Endometrial microvascular endothelial cells (primary cell): ENCODE results near the gene OSBPL2. TPM values are rescaled to one million over a fixed set of nuclear protein-coding genes. Genes with fewer than 3 reads are reported as not detected.

Experiments used
- in situ Hi-C: cut with HindIII; loops from 2 replicates; pipeline ENCODE4 v1.10.0; 2017; ENCODE audit warnings: low sequenced_read_pairs, low pct_unique_long_range_greater_than_20kb; ENCODE audit errors: inconsistent ontology term
- total RNA-seq: library from RNA; depleted of rRNA; stranded (reverse); fragments of >200 nt; gene quantifications from one replicate; pipeline ENCODE4 v1.2.3, GENCODE V29; 2015; ENCODE audit errors: inconsistent ontology term

Gene OSBPL2
- total RNA-seq, 1 donor from 2014 or later = 15.6 TPM

- in situ Hi-C loops = no loop called here
Measured at GRCh38 chr20:62219101-62219991, 19.0 kb upstream of the OSBPL2 start.

- in situ Hi-C loops = no loop called here
Measured at GRCh38 chr20:62219992-62220665, 18.2 kb upstream of the OSBPL2 start, which contains the start of gene HRH3. HRH3 (minus strand) TSS chr20:62220278; CDS start chr20:62219970, 308 bp downstream.

DNA sequence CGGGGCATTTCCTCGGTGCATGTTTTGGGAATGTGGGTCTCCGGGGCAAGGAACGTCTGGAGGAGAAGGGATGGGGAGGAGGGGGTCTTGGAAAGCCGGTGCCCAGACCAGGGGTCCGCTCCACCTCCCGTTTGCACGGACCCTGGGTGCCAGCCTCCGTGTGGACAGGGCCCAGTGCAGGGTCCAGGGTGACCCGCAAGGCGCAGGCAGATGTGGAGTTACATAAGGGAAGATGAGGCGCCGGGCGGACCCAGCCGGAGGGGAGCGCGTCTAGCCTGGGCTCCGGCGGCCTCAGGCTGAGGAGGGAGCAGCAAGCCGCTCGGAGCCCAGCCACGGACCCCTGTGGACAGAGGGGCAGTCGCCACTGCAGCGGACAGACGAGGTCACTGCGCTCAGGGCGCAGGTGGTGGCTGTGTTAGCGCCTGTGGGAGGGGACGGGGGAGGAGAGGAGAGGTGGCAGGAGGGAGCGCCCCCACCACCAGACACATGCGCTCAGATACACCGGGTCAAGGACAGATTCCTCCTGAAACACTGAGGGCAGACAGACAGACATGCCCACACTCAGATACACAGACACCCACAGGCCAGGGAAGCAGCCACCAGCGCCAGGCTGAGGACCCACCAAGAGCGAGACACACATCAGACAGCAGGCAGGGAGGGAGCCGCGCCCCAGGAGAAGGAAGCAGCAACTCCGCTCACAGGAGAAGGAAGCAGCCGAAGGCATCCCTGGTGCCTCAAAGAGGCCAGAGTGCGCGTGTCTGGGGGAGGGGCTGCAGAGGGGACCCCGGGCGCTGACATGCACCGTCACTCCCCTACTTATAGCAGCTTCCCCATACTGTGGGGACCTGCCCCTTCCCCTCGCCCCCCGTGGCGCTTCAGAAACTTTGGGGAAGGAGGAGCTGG lies 17.4 kb upstream of the OSBPL2 start:
- in situ Hi-C loops = no loop called here

DNA sequence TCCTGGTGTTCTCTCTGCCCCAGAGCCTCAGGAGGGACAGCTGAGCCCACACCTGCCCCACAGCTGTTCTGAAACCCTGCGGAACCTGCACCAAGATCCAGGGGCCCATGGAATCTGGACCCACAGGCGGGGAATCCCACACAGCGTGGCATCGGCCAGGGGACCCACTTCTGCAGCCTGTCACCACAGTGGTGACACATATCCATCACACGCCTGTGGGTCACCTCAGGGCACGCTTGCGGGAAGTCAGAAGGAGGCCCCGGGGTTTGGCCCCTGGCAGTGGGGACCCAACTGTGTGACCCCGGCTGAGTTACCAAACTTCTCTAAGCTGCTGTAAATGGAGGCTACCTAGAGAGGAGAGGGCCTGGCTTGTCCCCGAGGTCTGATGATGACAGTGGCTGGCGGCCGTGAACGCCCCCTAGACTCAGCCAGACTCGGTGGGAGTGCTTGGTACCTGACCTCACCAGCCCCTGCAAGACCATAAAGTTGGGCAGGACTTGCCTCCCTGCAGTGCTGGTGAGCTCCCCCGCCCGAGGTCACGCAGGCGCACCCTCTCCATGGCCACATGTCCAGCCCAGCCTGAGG lies 16.0 kb upstream of the OSBPL2 start:
- in situ Hi-C loops = no loop called here

GRCh38 chr20:62222972-62223371 lies 15.3 kb upstream of the OSBPL2 start:
- in situ Hi-C loops = no loop called here

DNA sequence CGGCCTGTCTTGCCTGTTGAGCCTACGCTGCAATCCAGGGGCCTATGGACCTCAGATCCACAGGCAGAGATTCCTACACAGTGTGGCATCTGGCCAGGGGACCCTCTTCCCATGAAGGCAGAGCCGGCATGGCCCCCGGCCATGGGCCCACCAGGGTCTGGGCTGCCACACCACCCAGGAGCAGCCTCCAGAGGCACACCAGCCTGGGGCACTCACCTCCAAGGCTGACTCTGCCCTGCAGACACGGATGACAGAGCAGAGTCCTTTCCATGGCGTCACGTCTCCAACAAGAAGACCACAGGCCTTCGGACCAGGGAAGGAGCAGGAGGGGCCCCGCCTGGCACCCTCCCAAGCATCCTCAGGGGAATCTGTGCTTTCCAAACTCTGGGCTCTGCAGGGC lies 14.8 kb upstream of the OSBPL2 start:
- in situ Hi-C loops = no loop called here

GRCh38 chr20:62224113-62224855 lies 14.0 kb upstream of the OSBPL2 start:
- in situ Hi-C loops = no loop called here

DNA sequence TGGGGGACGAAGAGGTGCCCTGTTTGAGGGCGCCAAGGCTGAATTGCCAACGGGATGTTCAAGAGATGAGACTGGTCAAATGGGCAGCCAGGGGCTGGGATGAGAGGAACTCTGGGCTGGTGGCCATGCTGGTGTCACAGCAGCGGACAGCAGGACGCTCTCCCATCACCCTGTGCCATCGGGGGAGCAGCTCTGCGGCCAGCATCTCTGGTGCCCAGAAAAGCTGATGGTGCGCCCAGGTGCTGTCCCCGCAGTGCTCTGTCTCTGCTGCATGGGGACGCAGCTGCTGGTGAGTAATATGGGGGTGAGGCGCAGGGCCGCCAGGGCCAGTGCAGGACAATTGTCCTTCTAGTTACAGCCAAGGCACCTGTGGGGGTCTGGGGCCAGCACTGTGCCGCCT lies 13.3 kb upstream of the OSBPL2 start:
- in situ Hi-C loops = no loop called here

GRCh38 chr20:62225820-62226635 lies 12.3 kb upstream of the OSBPL2 start:
- in situ Hi-C loops = no loop called here

DNA sequence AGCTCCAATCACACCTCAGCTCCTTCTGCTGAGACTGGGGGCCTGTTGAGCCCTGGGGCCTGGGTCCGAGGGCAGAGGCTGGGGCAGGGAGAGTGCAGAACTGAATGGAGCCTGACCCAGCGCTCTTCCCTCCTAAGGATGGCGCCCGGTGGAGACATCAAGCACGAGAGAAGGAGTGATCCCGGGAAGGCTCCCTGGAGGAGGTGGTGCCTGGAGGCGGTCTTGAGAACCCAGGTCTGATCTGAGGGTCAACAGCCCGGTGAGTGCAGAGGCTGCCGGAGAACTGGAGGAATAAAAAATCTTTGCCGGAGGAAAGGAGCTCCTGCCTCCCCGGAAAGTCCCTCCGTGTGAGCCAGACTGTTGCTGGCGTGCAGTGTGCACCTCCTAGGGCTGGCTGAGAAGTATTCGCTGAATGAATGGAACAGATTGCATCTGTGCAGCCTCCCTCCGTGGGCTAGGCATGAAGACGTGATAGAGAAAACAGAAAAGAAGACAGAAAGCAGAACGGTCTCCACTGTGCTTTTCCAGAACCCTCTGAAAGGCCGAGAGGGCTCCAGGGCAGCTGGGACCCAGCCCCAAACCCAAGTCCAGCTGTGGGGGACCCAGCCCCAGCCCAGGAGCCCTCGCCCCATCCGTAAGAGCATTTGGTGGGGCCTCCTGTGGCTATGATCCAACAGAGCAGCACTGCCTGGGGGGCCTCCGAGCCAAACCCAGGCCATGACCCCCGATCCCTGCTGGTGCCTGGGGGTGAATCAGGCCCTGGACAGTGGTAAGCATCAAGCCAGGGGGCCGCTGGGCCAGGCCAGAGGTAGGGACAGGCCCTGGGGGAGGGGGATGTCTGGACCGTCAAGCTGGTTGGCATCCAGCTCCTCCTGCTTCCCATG lies 11.4 kb upstream of the OSBPL2 start:
- in situ Hi-C loops = no loop called here

- in situ Hi-C loops = no loop called here
Measured at GRCh38 chr20:62227591-62227976, 10.7 kb upstream of the OSBPL2 start.

DNA sequence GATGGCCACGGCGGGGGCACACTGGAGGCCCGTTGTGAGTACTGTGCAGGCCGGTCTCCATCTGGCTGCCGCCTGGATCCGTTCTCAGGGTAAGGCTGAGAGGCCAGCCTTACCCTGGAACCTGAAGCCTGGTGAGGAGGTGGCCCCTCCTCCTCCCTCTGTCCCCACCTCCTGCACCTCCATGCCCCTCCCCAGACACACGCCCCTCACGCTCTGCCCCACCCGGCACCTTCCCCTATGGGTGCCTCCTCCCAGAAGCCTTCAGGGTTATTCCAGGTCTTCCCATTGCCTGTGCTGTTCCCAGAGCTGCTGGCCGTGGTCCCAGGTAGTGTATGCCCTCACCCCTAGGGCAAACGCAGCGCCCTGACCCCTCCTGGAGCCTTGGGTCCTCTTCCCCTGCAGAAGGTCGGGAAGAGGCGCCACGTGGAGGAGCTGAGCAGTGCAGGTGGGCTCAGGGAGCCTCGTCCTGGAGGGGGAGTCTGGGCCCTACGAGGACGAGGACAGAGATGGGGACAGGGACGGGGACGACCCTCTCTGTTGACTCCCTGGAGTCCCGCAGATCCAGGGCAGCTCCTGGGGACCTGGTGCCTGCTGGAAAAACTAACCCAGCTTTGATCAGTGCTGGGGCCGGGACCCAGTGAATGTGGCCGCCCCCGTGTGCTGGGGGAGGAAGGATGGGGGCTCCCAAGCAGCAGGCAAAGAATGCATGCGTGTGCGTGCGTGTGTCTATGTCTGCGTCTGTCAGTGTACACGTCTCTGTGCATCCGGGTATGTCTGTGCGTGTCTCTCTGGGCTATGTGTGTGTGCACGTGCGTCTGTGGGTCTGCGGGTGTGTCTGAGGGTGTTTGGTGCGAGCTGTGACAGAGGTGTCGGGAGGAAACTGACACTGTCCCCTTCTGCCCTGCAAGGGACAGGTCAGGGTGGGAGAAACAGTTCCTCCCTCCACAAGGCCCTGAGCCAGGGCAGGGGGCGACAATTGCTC lies 10.1 kb upstream of the OSBPL2 start:
- in situ Hi-C loops = no loop called here

GRCh38 chr20:62228982-62229545 lies 9.3 kb upstream of the OSBPL2 start:
- in situ Hi-C loops = no loop called here

GRCh38 chr20:62229667-62230066 lies 8.7 kb upstream of the OSBPL2 start:
- in situ Hi-C loops = no loop called here

DNA sequence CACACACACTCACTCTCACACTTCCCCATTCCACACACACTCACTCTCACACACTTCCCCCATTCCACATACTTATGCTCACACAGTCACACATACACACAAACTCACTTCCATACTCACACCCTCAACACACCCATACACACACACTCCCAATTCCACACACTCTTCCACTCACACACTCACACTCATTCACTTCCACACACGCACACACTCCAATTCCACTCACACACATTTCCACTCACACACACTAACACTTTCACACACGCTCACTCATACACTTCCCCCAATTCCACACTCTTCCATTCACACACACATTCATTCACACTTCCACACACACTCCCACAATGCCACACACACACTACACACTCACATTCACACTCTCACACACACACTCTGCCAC lies 8.0 kb upstream of the OSBPL2 start:
- in situ Hi-C loops = no loop called here
